Measurements from ENCODE around the gene DNMT3A.
"Not testable (repeated sequence)": the region's sequence is repeated elsewhere in the genome, so short reads cannot be mapped to it uniquely, and the experiment has no call there.

The DNMT3A gene

DNA sequence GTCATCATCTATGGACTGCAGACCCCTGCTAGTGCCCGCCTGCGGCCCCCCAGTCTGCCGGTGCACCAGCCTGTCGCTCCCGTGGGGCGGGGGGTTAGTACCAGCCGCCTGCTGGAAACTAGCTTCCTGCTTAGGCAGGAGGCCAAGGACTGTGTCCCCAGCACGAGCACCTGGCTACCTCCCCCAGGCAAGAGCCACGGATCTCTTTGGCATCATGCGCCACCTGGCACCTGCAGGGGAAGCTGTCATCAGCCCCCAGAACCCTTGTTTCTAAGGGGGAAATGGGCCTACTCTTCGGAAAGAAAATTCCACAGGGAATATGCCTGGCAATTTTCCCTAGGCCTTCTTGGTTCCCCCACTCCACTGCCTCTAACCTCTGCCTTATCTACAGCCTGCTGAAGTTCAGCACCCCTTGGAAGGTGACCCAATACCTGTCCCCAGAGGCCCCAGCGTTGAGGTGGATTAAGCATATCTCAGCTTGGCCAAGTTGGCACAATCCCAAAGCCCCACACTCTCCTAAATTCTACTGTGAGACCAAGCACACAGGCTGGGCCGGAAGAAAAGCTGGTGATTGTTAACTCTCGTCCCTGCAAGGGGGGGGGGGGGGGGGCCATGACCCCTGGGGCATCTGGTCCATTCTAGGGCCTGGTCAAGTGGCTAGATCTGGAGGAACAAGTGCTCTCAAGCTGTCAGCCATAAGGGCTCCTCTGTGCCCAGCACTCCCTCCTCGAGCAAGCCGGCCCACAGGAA, 111.4 kb downstream of the DNMT3A start:
- DNase-seq = no peak

DNA sequence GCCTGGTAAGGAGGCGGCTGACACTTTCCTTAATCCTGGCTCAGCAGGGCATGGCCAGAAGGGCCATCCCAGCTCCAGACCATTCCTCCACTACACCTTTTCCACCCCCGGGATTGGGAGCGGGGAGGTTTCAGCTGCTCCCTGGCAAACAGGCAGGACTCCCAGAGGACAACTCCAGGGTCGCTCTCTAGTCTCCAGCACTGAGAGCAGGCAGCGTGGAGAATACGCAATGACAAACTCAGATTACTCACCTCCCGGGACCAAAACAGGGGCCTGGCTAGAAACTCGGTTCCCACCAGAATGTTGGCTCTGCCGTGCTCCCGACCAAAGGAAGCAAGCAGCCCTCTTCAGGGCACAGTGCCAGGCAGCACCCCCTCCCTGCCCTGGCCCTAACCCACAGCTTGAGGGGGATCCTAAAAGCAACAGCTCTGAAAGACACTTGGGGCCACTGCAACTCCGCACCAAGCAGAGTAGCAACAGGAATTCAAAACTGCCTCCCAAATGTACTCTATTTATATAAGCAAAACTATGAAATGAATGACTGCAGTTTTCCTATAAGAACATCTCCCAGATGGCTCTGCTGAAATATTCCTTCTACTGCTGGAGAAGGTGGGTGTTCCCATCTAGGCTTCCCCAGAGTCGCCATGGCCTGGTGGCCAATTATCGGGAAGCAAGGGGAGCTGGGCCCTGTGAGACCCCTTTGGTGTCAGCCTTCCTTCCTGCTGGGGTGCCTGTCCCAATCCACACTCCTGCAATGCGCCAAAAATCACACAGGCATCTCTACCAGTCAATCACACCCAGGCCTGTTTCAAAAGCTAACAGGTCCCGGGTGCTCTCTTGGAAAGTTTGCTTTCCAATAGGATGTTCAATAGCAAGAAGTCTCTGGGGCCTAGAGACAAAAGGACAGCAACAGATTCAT, 112.2 kb downstream of the DNMT3A start:
- no peak for DNase-seq

DNA sequence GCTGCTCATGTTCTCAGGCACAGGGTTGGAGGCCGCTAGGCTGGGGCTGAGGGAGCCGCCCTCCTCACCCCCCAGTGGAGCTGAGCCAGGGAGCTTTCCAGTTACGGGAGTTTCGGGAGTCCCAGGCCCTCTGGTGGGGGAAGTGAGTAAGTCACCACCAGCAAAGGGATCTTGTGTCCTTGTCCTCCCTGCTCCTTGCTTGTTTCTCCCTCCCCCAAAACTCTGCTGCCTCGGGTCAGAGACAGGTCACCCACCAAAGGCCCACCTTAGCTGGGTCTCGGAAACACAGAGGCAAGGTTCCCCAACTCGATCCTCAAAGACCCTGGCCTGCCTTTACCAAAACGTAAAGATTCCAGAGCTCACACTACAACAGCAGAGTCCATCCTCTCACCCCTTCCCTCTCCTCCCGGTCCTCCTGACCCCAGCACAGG, 112.9 kb downstream of the DNMT3A start:
- DNase-seq = peak; percentile 20

DNA sequence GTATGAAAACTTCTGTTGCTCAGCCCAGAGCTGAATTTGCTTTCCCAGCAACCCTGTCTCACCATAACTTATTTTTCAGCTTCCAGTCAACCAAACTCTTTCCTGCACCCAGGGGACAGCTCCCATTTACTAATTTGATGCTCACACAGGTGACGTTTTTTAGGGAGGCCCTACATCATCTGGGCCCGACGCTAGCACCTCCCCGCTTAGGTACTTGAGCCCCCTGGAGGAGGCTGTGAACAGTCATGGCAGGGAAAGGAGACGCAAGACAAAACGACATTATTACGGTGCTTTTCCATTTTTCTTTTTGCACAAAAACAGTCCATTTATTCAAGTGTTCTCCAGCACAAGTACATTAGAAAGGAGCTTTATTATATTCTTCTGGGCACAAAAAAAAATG, 114.1 kb downstream of the DNMT3A start:
- DNase-seq = no peak

DNA sequence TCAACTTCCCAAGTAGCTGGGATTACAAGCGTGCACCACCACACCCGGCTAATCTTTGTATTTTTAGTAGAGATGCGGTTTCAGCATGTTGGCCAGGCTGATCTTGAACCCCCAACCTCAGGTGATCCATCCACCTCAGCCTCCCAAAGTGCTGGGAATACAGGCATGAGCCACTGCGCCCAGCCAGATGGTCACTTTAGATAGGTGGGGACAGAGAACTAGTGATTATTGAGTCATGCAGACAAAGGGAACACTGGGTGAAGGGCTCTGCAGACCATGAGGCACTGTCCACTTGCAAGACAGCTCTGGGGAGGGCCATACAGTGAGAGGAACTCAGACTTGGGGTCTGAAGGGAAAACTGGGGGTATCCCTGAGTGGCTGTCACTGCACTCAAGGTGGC, 114.9 kb downstream of the DNMT3A start:
- no peak for DNase-seq

DNA sequence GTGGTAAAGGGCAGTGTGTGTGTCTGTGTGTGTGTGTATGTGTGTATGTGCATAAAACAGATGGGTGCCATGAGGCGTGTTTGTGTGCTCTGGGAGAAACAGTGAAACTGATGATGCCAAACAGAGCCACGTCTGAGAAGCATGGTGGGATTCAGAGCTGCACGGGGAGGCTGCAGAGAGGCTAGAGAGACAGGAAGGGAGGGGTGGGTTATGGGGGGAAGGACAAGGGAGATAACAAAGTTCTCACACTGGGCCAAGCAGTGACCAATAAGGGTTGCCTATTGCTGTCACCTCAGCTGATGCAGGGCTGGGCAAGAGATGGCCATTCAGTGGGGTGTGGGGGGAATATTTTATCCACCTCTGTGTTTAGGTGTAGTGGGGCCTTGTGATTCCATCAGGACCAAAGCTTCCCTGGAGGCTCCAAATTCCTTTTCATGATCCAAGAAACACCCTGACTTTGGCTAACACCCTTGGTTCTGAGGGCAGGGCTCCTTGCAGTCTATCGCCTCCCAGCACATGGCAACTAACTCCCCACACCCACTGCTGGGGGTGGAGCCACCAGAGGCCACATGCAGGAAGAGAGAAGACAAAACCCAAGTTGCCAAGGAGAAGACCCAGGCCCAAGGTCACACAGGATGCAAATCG, 119.1 kb downstream of the DNMT3A start:
- DNase-seq = no peak

DNA sequence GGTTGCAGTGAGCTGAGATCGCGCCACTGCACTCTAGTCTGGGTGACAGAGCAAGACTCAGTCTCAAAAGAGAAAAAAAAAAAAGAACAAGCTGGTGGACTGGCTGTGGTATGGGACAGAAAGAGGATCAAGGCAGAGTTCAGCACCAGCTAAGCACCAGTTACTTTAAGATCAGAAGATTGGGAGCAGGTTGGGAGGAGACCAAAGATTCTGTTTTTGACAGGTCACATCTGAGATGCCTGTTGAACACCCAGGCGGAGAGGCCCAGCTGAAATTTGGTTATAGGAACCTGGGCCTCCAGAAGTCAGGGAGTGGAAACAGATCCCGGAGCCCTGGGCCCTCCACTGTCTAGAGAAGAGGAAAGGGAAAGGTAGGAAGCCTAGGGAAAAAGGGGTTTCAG, 120.1 kb downstream of the DNMT3A start:
- DNase-seq = no peak

DNA sequence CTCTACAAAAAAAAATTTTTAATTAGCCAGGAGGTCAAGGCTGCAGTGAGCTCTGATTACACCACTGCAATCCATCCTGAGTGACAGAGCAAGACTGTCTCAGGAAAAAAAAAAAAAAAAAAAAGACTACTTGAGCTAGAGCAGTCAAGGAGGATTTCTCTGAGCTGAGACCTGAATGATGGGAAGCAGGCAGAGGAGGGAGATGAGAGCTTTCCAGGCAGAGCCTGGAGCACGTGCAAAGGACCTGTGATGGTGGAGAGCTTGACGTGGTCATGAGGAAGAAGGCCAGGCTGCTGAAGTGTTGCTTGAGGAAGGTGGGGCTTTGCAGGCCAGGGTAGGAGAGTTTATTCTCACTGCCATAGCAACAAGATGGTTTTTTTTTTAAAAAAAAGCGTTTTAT, 121.4 kb downstream of the DNMT3A start:
- no peak for DNase-seq

DNA sequence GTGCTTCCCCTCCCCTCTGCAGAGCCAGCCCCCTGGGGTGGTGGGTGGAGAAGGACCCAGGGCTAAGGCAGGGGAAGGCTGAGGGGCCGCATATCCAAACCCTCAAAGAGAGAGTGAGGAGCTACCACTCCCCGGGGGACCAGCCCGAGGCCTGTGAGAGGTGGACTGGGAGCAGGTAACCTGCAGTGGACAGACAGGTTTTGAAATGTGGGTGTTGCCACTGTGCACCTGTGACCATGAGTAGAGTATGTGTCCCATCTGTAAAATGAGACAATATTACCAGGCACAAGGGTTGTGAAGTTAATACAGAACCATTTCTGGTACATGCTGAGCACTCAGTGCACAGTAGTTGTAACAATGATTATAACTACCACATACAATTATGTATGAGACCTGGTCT, 122.1 kb downstream of the DNMT3A start:
- DNase-seq = no peak

DNA sequence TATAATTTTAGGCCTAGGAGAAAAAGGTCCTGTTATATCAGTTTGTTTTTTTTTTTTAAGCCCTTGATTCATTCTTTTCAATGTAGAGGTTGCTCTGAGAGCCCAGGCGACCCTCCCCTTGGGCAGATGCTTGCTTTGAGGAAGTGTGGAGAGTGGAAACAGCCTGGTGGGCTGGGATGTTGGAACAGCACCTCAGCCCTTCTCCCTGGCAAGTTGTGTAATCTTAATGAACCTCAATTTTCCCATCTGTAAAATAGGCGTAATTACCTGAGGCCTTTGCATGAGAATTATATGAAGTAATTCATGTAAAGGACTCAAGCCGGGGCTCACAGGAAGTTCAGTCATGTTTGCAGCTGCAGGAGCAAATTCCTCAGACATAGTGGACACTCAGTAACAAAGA, 123.6 kb downstream of the DNMT3A start:
- no peak for DNase-seq

DNA sequence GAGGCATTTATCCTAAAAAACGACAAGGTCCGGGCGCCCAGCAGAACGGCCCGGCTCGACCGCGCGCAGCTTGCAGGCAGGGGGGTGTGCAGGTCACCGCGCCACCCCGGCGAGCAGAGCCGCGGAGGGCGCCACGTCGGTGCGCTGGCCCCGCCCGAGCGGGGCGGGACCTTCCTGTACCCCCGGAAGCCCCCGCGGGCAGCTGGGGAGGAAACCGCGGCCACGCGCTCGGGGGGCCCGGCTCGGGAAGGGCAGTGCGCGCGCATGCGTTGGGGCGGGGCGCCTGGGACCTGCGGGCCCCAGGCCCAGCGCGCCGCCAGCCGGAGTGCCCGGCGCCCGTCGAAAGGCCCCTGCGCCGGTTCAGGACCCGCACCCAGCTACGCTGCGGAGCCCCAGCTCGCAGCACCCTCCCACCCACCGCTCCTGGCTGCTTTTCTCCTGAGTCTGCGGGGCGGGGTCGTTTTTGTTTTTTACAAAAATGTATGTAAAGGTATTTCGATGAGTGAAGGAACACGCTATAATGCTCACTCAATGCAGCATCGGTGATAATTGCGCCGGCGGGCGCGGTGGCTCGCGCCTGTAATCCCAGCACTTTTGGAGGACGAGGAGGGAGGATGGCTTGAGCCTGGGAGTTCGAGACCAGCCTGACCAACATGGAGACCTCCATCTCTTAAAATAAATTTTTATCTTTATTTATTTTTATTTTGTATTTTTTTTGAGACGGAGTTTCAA, 125.6 kb downstream of the DNMT3A start:
- DNase-seq = peak; percentile 71

DNA sequence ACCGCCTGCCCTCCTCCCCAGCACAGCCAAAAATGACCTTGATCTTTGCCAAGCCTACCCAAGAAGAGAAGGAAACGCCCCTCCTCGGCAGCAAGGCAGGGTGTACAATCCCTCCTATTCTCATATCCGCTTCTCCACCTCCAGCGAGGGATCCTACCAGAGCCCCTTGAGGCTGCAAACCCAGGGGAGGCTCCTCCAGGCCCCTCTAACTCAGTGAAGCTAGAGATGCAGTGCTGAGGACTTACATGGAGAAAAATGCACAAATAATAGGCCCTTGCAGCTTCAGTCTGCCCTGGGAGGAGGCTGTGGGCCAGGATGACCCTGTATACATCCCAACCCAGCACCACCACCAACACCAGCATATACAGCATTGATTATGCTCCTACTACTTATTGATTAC, 126.5 kb downstream of the DNMT3A start:
- no peak for DNase-seq

DNA sequence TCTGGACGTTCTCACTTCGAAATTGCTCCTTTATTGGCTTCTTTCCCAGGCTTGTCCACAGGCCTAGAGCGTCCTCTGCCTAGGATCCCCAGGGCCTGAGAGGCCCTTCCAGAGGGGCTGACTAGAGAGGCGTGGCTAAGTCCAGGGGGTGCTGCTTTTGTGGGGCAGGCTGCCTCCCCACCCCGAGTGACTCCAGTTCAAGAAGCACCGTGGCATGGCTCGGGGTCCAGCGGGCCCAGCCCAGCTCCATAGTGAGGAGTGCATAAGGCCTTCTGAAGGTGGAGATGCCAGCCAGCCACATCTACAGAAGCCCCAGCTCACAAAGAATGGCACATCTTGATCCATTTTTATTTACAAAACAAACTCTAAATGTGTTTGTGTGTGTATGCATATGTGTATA, 128.5 kb downstream of the DNMT3A start:
- DNase-seq = no peak

DNA sequence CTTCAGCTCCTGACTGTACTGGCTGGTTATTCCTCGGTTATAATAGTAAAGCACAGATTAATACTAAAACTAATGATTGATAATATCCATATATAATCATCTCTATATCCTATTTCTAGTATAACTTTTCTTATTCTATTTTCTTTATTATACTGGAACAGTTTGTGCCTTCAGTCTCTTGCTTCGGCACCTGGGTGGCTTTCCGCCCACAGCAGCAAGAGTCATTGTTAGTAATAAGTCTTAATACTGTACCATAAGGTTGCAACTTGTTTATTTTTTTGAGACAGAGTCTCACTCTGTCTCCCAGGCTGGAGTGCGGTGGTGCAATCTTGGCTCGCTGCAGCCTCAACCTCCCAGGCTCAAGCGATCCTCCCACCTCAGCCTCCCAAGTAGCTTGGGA, 130.8 kb downstream of the DNMT3A start:
- not testable (repeated sequence) for DNase-seq

DNA sequence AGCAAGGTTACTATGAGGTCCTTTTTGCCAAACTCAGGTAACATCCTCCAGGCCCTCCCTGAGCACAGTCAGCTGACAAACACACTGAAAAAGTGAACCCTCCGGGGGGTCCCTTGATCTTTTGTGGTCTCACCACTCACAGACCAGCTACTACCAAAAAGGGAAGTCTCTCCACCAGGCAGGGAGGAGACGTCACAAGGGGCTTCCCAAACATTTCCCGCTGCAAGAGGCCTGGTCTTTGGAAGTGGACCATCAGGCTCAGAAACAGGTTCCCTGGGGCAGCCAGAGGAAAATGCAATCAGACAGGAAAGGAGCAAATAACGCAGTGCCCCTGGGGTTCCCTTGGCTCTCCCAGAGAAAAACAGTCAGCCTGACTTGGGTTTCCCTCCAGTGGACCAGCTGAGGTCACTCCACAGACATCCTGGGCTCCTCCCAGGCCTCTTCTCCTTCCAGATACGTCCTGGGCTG, 134.6 kb downstream of the DNMT3A start:
- DNase-seq = no peak

DNA sequence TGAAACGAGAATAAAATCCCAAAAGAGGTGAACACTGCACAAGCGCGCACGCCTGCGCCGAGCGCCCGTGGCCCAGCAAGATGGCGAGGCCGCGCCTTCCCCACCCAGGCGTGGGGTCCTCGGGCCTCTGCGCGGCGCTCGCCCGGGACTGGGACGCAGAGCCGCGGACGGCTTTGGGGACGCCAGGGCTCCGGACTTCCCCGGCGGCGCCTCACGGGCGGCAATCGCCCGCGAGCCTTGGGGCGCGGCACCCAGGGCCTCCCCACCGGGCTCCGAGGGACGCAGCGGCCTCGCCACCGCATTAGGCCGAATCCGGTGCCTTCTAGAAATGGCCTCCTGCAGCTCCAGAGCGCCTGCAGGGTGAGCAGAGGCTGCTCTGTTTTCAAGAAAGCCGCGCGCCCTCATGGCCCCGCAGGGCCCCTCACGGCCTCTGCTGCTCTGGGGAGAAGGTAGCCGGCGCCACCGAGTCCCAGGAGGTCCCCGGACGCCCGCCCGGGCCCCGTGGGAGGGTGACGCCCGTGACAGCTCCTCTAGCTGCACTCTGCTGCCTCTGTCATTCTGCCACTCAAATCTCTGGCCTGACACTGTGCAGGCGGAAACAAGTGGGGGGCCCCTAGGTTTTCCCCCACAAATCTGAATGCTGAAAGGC, 137.4 kb downstream of the DNMT3A start:
- DNase-seq = no peak

DNA sequence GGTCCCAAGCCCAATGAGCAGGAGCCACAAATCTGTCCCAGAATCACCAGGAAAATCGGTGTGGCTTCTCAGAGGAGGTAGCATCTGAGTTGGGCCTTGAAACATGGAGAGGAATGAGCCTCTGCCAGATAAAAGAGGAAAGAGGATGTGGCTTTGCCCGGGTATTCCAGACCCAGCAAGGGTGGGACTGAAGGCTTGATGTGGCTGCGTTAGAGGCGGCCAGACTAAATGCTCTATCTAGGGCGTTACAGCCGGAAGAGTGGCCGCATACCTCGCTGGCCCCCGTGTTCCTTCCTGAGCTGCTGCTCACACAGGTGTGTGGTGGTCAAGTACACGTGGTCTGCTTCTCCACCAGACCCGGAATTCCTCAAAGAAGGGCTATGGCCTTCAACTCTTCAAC, 139.4 kb downstream of the DNMT3A start:
- no peak for DNase-seq

DNA sequence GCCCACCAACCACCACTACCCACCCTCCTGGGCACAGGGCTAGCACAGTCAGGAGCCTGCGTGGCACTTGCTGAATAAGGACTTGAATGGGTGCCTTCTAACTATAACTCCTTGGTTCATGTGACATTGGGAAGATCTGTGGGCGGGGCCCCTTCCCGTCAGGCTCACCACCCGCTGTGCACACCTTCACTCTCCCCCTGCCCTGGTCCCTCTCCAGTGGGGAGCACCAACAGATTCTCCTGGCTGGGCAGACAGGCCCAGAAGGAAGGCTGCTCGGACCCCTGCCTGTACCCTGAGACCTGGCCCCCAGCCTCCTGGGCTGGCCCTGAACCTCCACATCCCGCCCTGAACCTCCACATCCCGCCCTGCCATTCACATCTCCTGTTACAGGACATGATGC, 139.9 kb downstream of the DNMT3A start:
- no peak for DNase-seq

DNA sequence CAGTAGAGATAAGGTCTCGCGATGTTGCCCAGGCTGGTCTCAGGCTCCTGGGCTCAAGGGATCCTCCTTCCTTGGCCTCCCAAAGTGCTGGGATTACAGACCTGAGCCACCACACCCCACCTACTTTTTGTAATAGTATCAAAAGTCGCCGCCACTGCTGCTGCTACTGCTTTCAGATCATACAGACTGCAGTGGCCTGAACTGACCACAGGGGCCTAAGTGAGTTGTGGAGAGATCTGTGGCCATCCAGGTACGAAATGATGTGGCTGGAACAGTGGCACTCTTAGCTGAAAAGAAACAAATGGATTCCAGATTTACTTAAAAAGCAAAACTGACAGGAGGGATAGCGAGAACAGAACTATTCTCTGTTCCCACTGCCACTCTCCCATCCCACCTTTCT, 140.5 kb downstream of the DNMT3A start:
- DNase-seq = no peak

DNA sequence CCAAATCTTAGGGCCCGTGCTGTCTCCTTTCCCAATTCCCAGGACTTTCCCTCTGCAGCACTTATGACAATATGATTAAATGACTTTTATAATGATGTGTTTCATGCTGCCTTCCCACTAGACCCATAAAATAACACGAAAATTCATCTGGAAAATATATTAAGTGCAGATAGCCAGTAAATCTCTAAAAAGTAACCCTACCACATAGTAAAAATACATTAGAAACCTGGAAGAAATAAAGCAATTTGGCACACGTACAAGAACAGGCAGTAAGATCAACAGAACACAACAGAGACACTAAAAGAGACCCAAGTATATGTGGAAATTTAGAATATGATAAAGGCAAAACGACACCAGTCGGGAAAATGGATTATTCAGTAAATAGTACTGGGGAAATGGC, 143.1 kb downstream of the DNMT3A start:
- no peak for DNase-seq

DNA sequence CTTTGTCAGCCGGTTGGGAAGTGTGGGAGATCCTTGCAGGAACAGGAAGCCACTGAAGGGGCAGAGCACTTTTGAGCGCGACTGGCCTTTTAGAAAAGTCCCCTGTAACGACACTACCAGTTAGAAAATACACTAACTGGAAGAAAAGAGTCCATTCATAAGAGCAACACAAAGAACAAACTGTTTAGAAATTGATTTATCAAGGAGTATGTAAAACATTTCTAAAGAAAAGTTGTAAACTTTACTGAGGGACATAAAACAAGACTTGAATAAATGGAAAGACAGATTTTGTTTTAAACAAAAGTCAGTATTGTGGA, 143.6 kb downstream of the DNMT3A start:
- no peak for DNase-seq

Measured in effector CD4-positive, alpha-beta T cell (primary cell).